Measurements from ENCODE around the gene ARMC8. TPM values are rescaled to one million over a fixed set of nuclear protein-coding genes. Genes with fewer than 3 reads are reported as not detected.

The ARMC8 gene
- total RNA-seq, 1 donor from 2014 or later: 25.4 TPM

DNA sequence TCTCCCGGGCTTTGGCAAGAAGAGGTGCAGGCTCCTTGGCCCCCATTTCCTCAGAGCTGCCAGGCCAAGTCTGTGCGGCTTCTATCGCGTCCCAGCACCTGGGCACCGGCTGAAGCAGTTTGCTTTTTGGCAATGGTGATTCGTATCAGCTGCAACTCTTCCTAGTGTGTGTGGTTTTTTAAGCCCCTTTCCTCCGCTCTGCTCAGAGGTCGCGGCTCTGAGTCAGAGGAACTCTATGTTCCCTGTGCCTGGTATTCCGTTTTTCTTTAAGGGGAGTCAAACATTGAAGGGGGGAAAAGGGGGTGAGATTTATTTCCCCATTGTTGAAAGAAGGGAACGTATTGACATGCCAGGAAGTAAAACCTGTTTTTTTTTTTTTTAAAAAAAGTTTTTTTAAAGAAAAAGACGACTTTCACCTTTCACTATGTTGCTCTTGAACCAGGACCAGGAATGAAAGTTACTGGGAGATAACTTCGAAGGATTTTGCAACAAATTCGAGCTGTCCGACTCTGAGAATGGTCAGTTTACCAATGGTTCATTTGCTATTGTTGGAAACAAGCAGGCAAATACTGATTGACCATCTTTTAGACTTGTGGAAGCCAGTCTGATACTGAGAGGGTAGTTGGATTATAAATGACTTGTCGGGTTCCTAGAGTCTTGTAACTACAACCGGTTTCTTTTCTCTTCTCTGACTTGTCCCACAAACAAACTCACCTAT is 1.1 kb downstream of the ARMC8 start:
- intact Hi-C loops (cut with DNase I): loop anchor here (5.0 to 10.0 kb wide), 2 partner anchors 71 to 237 kb away; partner anchors contain the start of gene DZIP1L

DNA sequence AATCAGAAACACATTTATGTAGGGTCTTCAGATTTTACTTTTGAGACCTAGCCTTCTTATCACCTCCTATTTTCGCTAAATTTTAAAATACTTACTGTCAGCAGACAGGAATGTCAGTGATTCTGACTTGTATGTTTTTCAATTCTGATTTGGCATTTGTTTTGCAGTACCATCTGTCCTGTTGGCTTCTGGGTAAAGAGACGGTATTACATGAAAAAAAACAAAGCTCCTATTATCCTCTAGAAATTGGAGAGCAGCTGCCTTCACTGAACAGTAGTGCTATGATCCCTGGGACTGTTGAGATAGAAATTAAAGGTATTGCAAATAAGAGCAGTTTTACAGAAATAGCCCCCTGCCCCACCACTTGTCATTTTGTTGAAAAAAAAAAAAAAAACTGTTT is 8.4 kb downstream of the ARMC8 start:
- DNase-seq (ENCODE audit: missing footprints) (no peak), ATAC-seq (peak; percentile 39)
- intact Hi-C loops (cut with DNase I): no loop called here

More for the DNA sequence above, 1.1 kb downstream of the ARMC8 start:
- DNase-seq (ENCODE audit: missing footprints) (no peak), ATAC-seq (peak; percentile 34)

DNA sequence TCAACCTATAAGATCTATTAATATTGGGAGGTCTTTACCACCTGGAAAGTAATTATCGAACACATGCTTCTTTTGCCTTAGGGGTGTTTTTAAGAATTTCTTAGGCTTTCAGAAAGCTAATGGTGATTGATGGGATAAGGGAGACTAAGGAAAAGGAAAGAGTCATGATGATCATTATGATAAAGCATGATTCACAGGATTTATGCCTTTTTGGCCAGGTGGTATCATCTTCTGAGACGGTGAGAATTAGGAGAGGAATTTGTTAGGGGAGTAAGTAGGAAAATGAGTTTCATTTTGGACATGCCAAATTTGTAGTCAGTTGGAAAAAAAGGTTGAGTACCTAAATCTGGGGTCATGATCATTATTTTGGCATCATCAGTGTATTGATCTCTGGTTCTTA is 8.9 kb downstream of the ARMC8 start:
- intact Hi-C loops (cut with DNase I): no loop called here
- no peak for DNase-seq (ENCODE audit: missing footprints)

DNA sequence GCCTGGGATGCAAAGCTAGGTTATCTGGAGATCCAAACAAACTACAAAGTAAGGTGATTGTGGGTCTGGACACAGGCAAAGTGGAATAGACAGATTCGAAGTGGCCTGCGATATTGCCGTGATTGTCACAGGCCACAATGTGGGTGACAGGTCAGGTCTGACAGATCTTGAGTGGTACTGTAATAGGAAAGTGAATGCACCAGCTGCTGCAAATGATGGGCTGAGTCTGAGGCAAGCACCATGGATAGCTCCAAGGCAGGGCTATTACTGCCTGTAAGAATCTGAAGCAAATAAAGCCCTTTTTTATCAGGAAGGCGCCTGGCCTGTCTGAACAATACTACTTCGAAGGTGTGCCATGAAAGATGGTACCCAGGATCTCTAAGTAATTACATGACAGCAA is 10.0 kb downstream of the ARMC8 start:
- intact Hi-C loops (cut with DNase I): no loop called here
- ATAC-seq (peak; percentile 73), DNase-seq (ENCODE audit: missing footprints) (no peak)

More for the DNA sequence above, 8.9 kb downstream of the ARMC8 start:
- no peak for ATAC-seq

DNA sequence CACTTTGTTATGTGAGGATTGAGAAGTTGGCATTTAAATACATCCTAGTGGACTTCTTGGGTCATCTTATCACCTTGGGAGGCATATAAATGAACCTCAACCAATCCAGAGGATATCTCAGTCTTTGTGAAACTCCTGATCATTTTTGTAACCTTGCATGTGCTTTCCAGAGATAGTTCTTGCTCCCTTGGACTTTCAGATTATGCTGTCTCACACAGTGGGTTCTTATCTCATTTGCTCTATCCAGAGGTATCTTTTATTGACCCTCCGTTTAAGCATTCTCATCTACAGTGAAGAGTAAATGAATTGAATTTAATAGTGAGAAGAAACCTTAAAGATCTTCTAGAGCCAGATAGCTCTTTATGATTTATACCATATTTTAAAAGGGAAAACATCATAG is 10.4 kb downstream of the ARMC8 start:
- no peak for ATAC-seq
- intact Hi-C loops (cut with DNase I): no loop called here
- no peak for DNase-seq (ENCODE audit: missing footprints)

DNA sequence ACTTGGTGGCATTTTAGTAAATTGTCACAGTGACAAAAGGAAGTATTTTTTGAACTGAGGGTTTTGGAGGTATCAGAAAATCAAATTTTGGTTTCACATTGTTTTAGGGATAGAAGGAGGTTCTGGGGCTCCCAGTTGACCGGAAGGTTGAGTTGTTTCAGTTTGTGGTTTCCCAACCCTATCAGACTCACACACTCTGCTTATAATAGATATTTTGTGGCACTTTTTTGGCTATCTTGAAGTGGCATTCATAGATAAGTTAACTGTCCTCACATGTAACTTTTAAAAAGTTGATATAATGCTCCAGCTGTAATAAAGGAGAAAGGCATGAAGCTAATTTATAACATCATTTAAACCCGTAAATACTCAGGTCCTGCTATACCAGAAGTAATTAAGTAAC is 12.8 kb downstream of the ARMC8 start:
- DNase-seq (ENCODE audit: missing footprints) (no peak), ATAC-seq (no peak)
- intact Hi-C loops (cut with DNase I): no loop called here

DNA sequence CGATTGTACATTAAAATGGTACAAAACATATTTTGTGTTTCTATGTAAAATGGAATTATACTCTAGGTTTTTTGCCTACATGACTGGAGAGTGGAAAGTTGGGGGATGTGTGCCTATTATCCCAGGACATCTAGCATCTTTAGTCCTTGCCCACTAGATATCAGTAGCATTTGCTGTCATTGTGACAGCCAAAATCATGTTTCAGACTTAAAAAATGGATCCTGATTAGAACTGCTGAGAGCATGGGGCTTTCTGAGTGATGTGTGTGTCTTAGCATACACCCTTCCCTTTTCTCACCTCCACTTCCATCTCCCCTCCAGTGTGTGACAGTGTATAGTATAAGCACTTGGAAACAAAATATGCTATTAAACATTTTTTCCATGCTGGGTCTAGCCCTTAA is 13.3 kb downstream of the ARMC8 start:
- intact Hi-C loops (cut with DNase I): no loop called here
- ATAC-seq (no peak), DNase-seq (ENCODE audit: missing footprints) (no peak)

DNA sequence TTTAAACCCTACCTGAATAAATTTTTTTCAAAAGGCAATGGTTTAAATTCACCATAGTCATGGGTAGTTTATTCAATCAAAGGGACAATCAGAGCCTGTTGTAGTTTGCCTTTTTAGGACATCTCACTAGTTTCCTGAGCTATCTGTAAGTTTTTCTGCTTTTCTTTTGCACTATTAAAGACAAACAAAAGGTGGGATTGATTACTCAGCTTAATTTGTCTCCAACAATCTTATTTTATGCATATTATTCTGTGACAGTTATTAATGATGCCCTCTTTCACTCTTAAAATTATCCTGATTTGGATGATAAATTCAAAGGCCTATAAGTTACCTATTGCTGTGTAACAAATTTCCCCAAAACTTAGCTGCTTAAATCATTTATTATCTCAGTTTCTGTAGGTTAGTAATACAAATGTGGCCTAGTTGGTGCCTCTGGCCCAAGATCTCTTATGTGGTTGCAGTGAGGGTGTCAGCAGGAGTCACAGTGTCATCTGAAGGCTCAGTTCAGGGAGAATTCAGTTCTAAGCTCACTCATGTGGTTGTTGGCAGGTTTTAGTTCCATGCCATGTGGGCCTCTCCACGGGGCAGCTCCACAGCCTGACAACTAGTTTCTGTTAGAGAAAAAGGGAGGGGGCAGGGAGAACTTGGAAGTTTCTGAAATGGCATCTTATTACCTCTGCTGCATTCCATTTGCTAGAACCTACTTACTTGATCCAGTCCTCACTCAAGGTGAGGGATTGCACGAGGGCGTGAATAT is 16.0 kb downstream of the ARMC8 start:
- intact Hi-C loops (cut with DNase I): no loop called here
- ATAC-seq (no peak), DNase-seq (ENCODE audit: missing footprints) (no peak)

DNA sequence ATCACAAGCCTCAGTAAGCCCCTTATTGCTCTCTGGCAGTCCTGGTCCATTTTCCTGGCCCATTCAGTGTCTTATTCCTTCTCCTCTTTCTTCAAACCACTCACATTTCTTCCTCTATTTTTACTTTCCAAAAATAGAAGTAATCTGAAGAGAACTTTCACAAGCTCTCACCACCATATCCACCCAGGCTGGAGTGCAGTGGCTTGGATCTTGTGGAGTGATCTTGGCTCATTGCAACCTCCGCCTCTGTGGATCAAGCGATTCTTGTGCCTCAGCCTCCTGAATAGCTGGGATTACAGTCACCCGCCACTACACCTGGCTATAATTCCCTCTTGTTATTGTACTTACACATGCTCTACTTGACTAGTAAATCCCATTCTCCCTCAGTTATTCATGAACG is 16.8 kb downstream of the ARMC8 start:
- intact Hi-C loops (cut with DNase I): no loop called here
- DNase-seq (ENCODE audit: missing footprints): no peak
- no peak for ATAC-seq

DNA sequence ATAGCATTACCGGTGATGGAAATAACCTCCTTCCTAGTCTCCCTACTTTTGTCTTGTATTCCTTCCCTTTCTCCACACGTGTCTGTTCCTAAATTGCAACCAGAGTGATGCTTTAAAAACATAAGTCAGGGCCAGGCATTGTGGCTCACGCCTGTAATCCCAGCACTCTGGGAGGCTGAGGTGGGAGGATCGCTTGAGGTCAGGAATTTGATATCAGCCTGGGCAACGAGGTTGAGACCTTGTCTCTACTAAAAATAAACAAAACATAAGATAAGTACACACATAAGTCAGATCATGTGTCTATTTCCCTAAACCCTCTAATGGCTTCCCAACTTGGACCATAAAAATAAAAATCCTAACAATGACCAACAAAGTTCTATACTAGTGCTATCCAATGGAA is 18.4 kb downstream of the ARMC8 start:
- no peak for DNase-seq (ENCODE audit: missing footprints)
- intact Hi-C loops (cut with DNase I): no loop called here
- ATAC-seq: no peak

DNA sequence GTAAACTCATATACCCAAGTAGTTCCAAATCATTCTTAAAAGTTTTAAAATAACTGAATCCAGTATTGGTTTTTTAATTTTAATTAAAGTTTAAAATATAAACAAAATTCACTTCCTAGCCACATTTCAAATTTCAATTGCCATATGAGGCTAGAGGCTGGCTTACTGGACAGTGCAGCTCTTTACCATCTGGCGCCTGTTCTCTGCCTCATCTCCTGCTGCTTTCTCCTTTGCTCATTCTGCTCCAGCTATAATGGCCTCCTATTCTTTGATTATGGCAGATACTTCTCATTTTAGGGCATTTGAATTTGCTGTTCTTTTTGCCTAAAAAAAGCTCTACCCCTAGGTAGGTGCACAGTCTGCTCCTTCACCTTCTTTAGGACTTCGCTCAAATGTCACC is 19.1 kb downstream of the ARMC8 start:
- intact Hi-C loops (cut with DNase I): no loop called here
- no peak for ATAC-seq
- no peak for DNase-seq (ENCODE audit: missing footprints)

DNA sequence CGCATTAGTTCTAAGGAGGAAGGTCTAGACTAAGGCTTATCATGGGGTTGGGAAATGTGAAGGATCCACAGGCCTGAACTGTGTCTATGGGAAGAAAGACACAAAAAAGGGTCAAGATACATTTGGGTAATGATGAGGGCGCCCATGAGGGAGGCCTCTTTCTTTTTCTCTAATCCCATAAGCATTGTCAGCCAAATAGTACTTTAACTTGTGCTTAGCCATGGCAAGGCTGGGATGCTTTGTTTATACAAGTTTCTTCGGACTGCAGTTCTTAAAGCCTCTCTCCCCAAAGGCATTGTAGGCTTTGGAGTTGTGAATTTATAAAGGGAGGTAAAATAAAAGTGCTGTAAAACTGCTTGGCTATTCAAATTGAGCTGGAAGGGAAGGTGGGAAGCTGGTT is 23.4 kb downstream of the ARMC8 start:
- no peak for ATAC-seq
- DNase-seq (ENCODE audit: missing footprints): no peak
- intact Hi-C loops (cut with DNase I): no loop called here

DNA sequence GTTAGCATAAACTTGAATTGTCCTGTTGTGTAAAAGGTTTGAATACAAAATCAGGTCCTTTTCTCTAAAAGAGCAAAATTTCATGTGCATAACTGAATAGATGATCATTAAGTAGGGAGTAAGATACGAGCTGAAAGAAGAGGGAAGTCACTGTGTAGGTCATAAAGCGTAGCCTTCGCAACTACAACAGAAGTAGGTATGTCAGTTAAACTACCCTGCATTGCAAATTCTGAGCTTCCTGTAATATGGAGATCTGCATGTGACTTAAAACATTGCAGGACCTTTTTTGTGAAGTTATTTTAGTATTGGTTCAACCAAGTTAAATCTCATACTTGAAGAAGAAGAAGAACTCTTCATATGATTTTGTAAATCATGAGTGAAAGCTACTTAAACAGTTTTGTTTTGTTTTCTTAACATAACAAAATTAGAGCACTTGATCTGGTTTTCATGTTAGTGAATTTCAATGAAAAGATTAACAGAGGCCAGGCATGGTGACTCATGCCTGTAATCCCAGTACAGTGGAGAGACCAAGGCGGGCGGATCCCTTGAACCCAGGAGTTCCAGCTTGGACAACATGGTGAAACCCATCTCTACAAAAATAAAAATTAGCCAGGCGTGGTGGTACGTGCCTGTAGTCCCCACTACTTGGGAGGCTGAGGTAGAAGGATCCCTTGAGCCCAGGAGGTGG is 26.4 kb downstream of the ARMC8 start:
- intact Hi-C loops (cut with DNase I): no loop called here
- ATAC-seq: no peak
- DNase-seq (ENCODE audit: missing footprints): no peak

DNA sequence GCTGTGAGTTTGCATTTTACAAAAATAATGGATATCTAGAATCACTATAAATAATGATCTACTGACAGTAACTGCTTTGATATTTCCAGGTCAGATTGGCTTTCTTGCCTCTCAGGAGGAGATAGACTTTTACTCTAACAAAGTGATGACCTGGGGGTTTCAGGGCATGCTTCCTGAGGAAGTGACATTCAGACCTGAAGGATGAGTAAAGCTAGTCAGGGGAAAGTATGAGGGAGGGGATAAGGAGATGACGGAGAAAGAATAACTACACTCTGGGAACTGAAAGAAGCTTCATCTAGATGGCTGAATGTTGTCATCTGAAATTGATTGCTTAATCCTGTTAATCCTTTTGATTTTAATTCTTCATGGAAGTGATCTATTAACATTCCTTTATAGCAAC is 32.2 kb downstream of the ARMC8 start:
- ATAC-seq: no peak
- no peak for DNase-seq (ENCODE audit: missing footprints)
- intact Hi-C loops (cut with DNase I): no loop called here

DNA sequence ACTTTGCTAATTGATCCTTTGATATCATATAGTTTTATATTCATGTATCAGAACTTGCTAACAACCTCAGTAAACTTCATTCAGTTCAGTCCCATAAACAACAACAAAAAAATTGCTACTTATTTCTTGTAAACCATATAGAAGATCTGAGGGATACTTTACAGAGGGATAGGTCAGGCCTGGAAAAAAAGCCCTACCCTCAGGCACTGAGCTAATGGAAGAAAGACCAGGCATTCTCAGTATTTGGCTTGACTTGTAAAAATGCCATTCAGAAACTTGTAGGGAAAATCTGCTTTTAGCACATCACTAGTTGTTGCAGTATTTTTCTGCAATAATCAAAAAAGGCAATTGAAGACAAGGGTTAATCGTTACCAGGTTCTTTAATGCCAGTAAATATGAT is 33.1 kb downstream of the ARMC8 start:
- ATAC-seq: no peak
- intact Hi-C loops (cut with DNase I): no loop called here

DNA sequence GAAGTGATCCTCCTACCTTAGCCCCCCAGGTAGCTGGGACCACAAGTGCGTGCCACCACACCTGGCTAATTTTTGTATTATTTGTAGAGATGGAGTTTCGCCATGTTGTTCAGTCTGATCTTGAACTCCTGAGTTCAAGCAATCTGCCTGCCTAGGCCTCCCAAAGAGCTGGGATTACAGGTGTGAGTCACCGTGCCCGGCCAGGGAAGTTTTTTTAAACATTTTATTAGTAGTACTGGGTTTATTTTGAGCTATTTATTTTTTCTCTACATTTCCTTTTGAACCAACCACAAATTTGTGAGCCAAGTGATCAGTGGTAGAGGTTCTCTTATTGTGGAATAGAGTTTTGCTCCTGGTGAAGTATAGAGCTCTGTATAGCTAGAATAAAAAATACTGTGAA is 33.7 kb downstream of the ARMC8 start:
- intact Hi-C loops (cut with DNase I): no loop called here
- no peak for DNase-seq (ENCODE audit: missing footprints)
- no peak for ATAC-seq

More for the DNA sequence above, 33.1 kb downstream of the ARMC8 start:
- no peak for DNase-seq (ENCODE audit: missing footprints)

DNA sequence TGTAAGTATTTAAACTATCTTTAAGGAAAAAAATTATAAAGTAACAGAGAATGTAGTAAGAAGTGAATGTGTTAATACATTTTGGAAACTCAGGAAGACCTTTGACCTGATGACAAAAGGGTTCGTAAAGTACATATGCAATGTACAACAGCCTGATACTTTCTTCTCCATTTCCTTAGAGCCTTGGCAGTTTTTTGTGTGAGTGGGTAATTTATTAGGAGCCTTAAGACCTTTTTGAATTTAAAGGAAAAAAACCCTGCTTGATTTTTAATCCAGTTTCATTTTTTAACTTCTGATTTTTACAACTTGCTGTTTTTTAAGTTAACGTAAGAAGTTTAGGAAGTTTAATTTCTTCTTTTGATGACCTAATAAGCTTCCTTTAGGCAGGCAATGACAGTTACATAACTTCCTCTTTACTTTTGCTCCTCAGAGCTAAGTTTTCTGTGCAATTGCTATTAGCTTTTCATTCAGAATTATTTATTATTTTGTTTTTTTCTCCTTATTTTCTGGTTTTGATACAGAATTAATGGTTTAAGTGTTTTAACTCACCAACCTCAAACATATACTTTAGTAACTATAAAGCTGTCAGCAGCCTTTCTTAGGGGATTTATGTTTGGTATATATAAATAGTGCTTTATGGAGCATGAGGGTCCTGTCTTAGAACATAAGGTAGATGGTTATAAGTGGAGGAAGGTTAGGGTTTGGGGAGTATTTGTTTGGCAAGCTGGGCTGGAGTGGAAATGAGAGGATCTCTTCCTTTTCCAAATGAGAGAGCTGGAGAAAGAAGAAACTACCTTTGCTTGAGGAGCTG is 35.2 kb downstream of the ARMC8 start:
- DNase-seq (ENCODE audit: missing footprints) (no peak), ATAC-seq (no peak)
- intact Hi-C loops (cut with DNase I): no loop called here

DNA sequence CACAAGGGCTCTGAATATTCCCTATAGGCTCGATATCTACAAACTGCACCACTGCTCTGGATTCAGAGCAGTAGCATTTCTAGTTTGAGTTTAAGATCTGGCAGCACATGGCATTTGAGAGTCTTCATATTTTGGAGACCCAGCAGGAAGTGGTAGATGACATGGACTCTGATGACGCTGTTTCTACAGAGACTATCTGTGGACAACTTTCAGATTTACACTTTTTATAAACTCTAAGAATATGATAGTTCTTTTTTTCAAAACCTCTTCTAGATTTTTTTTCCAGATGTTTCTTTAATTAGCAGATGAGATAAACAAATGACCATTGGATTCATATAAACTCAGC is 35.8 kb downstream of the ARMC8 start:
- intact Hi-C loops (cut with DNase I): no loop called here
- no peak for ATAC-seq
- DNase-seq (ENCODE audit: missing footprints): no peak

DNA sequence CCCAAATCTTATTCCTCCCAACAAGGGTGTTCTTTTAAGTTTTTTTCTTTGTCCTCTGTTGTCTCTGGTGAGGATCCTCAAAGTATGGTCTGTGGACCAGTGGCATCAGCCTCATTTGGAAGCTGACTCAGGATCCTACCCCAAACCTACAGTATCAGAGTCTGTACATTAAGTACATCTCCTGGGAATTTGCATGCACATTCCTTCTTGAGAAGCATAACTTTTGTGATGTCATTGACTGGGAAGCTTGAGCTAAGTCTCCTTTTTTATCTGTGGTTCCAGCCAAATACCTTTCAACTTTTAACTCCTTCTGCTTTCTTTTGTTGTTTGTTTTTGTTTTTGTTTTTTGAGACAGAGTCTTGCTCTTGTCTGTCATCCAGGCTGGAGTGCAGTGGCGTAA is 40.5 kb downstream of the ARMC8 start:
- intact Hi-C loops (cut with DNase I): no loop called here
- DNase-seq (ENCODE audit: missing footprints): no peak
- ATAC-seq: no peak

All from Right ventricle myocardium inferior (tissue), 1 donor.